KMS-11 (cell line): ENCODE data around the gene SNX12.

Experiments
- H2AFZ ChIP-seq: fragments of 200-600 bp; sonication (generic); 2 replicates; pipeline ENCODE4 v1.6.1; 2016; ENCODE audit warnings: antibody characterized with exemption, mixed run types, low read depth
- H3K27ac ChIP-seq: fragments of 200-600 bp; sonication (generic); 2 replicates; pipeline ENCODE4 v1.6.1; 2016; ENCODE audit warnings: mild to moderate bottlenecking, mixed run types
- H3K27me3 ChIP-seq: fragments of 200-600 bp; sonication (generic); 2 replicates; pipeline ENCODE4 v1.6.1; 2017; ENCODE audit warnings: mild to moderate bottlenecking, low read depth, mixed run types, moderate library complexity; ENCODE audit not compliant: insufficient read depth
- H3K36me3 ChIP-seq: fragments of 200-600 bp; sonication (generic); 2 replicates; pipeline ENCODE4 v1.6.1; 2017; ENCODE audit warnings: mild to moderate bottlenecking, mixed run types; ENCODE audit not compliant: insufficient read depth
- H3K4me1 ChIP-seq: fragments of 200-600 bp; sonication (generic); 2 replicates; pipeline ENCODE4 v1.6.1; 2016; ENCODE audit warnings: mild to moderate bottlenecking, low read depth, mixed run types; ENCODE audit not compliant: poor library complexity, severe bottlenecking
- H3K4me2 ChIP-seq: fragments of 200-600 bp; sonication (generic); 2 replicates; pipeline ENCODE4 v1.7.0; 2016; ENCODE audit warnings: mild to moderate bottlenecking, mixed run types
- H3K4me3 ChIP-seq: fragments of 200-600 bp; sonication (generic); IDR thresholded peaks from 2 replicates; pipeline ENCODE4 v1.6.1; 2017; ENCODE audit warnings: low read depth, low read length, mixed read lengths; ENCODE audit not compliant: insufficient read depth
- H3K79me2 ChIP-seq: fragments of 200-600 bp; sonication (generic); 2 replicates; pipeline ENCODE4 v1.6.1; 2016; ENCODE audit warnings: low read depth, mixed run types; ENCODE audit not compliant: insufficient read depth
- H3K9ac ChIP-seq: fragments of 200-600 bp; sonication (generic); 2 replicates; pipeline ENCODE4 v1.6.1; 2016; ENCODE audit warnings: mild to moderate bottlenecking, mixed run types
- H4K20me1 ChIP-seq: fragments of 200-600 bp; sonication (generic); 2 replicates; pipeline ENCODE4 v1.6.1; 2016; ENCODE audit warnings: mild to moderate bottlenecking, mixed run types; ENCODE audit not compliant: insufficient read depth
- CTCF ChIP-seq: fragments of 200-600 bp; sonication (generic); conservative IDR thresholded peaks from 2 replicates; pipeline ENCODE4 v1.6.1; 2017; ENCODE audit warnings: low read depth, mild to moderate bottlenecking, antibody characterized with exemption, low read length, moderate library complexity, mixed read lengths

Gene SNX12

GRCh38 chrX:71099736-71100135 lies 31.6 kb upstream of the SNX12 start:
- Histone ChIP-seq H3K36me3 (no peaks in the 10 kb centered on the region), H3K27ac (no peak overlapping the region), H3K27me3 (no peaks in the 10 kb centered on the region), H3K4me2 (no peak overlapping the region), H3K4me3 (no peak overlapping the region), H4K20me1 (no peaks in the 10 kb centered on the region), H3K4me1 (peaks cover 39% of the 10 kb centered on the region), H2AFZ (no peak overlapping the region), H3K79me2 (no peaks in the 10 kb centered on the region), H3K9ac (no peak overlapping the region)
- no peak for TF ChIP-seq CTCF

- Histone ChIP-seq H3K9ac (no peak overlapping the region), H4K20me1 (no peaks in the 10 kb centered on the region), H2AFZ (no peak overlapping the region), H3K36me3 (no peaks in the 10 kb centered on the region), H3K27me3 (no peaks in the 10 kb centered on the region), H3K4me1 (peaks cover 36% of the 10 kb centered on the region), H3K4me3 (no peak overlapping the region), H3K79me2 (no peaks in the 10 kb centered on the region), H3K4me2 (no peak overlapping the region), H3K27ac (no peak overlapping the region)
- no peak for TF ChIP-seq CTCF
These were observed 30.9 kb upstream of the SNX12 start for GRCh38 chrX:71098951-71099506.

GRCh38 chrX:71098302-71098701 lies 30.2 kb upstream of the SNX12 start:
- Histone ChIP-seq H3K4me2 (no peak overlapping the region), H2AFZ (no peak overlapping the region), H3K9ac (no peak overlapping the region), H4K20me1 (no peaks in the 10 kb centered on the region), H3K4me3 (no peak overlapping the region), H3K4me1 (peaks cover 28% of the 10 kb centered on the region), H3K36me3 (no peaks in the 10 kb centered on the region), H3K27me3 (no peaks in the 10 kb centered on the region), H3K79me2 (no peaks in the 10 kb centered on the region), H3K27ac (no peak overlapping the region)
- peak; percentile 74 for TF ChIP-seq CTCF

GRCh38 chrX:71096760-71097032 lies 28.6 kb upstream of the SNX12 start:
- Histone ChIP-seq H3K4me3 (no peak overlapping the region), H3K27ac (no peak overlapping the region), H3K27me3 (no peaks in the 10 kb centered on the region), H4K20me1 (no peaks in the 10 kb centered on the region), H2AFZ (peak overlapping the region; percentile 69; the same call in 1 of the 2 replicates), H3K36me3 (no peaks in the 10 kb centered on the region), H3K79me2 (no peaks in the 10 kb centered on the region), H3K4me1 (peaks cover 18% of the 10 kb centered on the region), H3K9ac (peak overlapping the region; percentile 35; the same call in 1 of the 2 replicates), H3K4me2 (peak overlapping the region; percentile 63)
- no peak for TF ChIP-seq CTCF
